Fibroblast of skin of left quadriceps (primary cell): ENCODE measurements around the gene GID4.

Experiments
- DNase-seq, 2 experiments: peaks; one replicate each; pipeline ENCODE4 v3.0.0-alpha.2; 2013; ENCODE audit warnings: low read depth in 2 of 2

GID4 gene

DNA sequence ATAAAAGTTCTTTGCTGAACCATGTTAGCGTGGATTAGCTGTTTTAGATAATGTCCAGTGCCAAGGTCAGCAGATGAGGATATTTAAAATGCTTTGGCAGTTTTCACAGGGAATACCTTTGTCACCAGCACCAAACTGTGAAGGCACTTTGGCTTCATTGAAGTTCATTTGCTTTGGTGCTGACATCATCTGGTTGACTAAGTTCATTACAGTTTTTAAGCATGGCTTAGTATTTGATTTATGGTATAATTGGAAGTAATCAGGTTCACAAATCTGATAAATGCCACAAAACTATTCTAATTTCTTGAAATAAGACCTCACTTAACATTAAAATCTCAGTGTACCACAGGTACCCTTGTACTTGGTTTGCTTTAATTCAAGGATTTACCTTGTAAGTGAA, 4.3 kb downstream of the GID4 start:
- no peak for DNase-seq

DNA sequence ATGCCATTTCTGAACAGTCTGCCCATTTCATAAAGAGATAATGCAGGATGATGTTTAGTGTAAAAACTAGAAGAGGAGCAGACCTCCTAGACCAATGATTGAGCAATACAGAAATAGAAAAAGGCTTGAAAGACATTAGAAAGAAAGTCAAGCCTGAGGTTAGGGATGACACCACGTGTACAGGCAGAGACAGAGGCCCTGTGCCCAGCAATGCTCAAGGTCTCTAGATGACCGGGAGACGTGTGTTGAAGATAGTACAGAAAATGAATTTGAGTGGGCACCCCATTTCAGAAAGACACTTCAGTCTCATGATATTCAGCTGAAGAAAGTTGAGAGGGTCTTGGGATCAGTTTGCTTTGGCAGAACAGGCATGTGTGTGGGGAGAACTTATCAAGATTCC, 5.4 kb downstream of the GID4 start:
- DNase-seq, result no peak

DNA sequence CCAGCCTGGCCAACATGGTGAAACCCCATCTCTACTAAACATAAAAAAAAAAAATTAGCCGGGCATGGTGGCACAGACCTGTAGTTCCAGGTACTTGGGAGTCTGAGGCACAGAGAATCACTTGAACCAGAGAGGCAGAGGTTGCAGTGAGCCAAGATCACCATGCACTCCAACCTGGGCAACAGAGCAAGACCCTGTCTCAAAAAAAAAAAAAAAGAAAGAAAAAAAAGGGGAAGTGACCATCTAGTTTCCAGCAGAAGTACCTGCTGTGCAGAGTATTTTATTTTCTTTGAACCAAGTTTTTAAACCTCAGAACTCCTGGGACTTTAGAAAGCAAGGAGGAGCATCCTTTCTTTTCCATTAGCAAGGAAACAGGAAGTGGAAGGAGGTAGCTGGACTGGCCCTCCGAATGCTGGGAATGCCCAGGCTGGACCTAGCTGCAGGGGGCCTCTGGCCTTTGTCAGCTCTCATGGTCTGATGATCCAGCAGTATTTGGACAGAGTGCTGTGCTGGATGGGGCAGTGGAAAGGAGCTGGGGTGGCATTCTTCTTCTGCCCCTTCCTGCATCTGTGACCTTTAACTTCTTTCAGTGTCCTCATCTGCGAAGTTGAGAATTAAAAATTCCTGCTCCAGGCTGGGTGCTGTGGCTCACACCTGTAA, 6.6 kb downstream of the GID4 start:
- DNase-seq, result no peak

DNA sequence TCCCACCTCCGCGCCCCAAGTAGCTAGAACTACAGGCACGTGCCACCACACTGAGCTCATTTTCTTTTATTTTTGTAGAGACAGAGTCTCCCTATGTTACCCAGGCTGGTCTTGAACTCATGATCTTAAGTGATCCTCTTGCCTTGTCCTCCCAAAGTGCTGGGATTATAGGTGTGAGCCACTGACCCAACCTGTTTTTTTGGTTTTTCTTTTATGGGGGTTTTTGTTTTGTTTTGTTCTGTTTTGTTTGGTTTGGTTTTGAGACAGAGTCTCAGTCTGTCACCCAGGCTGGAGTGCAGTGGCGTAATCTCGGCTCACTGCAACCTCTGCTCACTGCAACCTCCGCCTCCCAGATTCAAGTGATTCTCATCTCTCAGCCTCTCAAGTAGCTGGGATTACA, 16.4 kb downstream of the GID4 start:
- no peak for DNase-seq

DNA sequence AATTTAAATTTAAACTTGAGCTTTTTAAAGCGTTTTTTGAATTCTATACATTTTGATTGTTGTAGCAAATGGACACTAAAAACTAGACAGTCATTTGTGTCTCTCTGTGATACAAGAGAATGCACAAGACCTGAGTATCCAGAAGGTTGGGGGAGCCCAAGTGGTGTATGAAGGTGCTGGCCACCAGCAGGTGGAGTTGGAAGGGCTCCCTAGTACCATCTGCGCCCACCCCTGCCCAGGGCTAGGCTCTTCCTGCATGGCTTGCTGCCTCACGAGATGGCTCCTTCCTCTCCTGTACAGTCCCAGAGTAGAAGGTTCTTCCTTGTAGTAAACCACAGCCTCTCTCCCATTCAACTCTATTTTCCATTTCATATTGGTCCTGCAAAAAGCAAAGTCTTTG, 17.0 kb downstream of the GID4 start:
- no peak for DNase-seq

DNA sequence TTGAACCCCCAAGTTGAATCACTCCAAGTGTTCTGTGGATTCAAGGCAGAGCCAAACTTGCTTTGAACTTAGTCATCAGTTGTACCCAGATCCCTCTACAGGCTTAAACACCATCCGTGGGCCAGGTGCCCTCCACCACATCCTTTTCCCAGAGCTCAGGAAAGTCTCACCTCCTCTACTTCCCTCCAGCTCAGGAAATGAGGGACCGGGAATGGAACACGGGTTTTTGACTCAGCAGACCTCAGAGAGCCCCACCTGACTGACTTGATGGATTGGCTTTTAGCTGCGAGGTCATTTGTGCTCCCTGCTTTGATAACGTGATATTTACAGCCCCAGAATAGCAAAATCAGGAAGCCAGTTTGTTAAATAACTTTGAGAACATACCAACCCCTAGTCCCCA, 20.1 kb downstream of the GID4 start:
- no peak for DNase-seq

DNA sequence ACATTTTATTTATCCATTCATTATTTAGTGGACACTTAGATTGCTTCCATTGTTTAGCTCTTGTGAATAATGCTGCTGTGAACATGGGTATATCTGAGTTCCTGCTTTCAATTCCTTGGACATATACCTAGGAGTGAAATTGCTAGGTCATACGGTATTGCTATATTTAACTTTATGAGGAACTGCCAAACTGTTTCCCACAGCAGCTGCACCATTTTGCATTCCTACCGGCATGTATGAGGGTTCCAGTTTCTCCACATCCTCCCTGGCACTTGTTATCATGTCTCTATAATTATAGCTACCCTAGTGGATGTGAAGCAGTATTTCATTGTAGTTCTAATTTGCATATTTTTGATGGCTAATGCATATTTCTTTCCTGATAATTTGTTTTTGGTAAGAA, 24.8 kb downstream of the GID4 start:
- no peak for DNase-seq

DNA sequence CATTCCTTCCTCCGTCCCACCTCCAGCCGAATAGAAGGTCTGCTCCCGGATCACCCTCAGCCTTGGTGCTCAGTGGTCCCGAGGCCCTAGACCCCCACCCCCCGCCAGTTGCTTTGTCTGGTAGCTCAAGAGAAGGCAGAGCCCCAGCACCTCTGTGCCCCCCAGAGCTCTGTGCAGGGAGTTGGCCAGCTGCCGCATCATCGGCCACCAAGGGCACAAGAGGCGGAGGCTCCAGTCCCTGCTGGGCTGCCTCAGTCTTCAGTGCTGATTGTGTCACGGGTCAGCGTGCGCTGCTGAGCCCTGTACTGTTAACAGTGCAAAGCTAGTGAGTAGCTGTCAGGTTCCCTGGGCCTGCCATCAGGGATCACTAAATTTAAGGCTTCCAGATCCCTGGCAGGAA, 26.3 kb downstream of the GID4 start:
- DNase-seq, result no peak

DNA sequence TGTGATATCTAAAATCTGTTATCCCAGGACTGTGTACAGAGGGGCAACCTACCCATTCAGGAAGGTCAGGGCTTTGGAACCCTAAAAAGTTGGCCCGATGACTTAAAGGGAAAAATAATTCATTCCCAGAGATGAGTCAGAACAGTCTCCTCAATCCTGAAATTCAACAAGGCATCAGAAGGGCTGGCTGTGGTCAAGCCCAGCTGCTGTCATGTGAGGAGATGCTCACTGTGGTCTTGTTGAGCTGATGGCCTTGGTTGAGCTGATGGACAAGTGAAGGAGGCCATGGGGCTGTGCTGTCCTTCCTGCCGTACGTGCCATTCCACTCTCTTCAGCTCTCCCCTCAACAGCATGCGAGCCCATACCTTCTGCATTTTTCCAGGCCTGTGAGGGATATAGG, 27.7 kb downstream of the GID4 start:
- no peak for DNase-seq

DNA sequence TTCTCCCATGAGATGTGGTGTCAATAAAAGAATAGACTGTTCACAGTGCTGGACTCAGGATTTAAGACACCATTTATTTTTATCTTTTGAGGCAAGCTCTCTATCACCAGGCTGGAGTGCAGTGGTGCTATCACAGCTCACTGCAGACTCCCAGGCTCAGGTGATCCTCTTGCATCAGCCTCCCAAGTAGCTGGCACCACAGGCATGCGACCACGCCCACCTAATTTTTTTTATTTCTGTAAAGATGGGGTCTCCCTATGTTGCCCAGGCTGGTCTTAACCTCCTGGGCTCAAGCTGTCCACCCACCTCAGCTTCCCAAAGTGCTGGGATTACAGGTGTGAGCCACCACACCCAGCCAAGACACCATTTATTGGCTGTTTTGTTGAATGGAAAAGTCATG, 29.9 kb downstream of the GID4 start:
- no peak for DNase-seq

DNA sequence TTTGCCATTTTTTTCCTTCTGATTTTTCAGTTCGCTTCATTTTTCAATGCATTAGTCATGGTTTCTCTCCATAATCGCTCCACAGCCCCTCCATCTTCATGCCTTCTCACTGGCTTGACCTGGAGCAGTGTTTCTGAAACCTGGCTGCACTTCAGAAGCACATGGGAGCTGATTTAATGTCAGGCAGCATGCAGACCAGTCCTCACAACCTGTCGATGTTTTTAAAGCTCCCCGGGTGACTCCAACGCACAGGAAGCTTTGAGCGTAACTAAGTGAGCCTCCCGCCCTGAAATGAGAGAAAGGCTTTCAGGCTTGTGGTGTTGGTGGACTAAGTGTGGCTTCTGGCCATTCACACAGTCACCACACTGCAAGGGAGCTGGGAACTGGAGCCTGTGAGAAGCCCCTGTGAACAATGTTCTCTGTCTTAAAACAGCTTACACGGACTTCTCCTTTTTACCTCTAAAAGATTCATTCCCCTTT, 31.7 kb downstream of the GID4 start:
- peak; percentile 6 to 15 for DNase-seq

DNA sequence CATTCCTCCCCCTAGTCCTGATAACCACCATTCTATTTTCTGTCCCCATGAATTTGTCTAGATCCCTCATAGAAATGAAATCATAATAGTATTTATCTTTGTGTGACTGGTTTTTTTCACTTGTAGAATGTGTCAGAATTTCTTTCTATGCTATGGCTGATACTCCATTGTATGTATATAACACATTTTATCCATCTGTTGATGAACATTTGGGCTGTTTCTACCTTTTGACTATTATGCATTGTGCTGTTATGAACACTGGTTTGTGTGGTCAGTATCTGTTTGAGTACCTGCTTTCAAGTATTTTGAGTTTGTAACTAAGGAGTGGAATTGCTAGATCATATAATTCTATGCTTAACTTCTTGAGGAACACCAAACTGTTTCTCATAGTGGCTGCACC, 32.5 kb downstream of the GID4 start:
- no peak for DNase-seq

DNA sequence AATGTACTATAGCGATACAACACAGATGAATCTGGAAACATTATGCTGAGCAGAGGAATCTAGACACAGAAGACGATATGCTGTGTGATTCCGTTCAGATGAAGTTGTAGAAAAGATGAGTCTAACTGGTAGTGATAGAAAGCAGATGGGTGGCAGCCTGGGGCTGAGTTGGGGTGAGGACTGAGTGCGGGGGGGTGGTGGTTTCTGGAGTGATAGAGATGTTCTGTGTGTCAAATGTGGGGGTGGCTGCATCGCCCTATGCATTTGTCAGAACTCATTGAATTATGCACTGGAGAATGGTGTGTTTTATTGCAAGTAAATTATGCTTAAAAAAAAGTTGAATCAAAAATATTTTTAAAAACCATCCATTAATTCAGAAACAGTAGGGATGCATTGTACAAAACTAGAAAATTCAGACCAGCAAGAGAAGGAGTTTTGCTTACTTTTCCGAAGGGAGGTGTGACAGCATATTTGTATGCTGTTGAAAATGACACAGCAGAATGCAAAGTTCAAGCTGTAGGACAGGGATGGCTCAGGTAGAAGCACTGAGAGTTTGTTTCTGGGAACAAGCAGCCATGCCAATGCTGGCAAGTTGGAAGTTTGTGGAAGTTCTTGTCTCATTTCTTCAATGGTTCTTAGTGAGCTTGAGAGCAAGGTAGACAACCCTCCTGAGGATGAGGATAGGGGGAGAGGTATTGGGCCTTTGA, 35.5 kb downstream of the GID4 start:
- DNase-seq, result no peak

DNA sequence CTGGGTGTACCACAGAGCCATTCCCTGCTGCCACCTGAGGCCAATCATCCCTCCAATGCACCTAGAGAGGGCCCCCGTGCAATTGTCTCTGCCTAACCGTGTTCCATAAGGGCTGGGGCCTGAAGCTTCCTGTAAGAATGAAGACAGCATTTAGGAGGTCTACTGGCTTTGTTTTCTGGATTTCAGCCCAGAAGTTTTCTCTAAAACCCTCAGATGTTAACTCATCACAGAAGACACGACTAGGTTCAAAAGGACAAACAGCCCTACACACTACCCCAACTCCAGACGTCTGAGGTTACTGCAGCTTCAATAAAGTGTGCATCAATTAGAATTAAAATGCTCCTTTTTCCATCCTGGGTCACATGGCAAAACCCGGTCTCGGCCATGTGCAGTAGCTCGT, 37.7 kb downstream of the GID4 start:
- peak; percentile 12 to 14 for DNase-seq

DNA sequence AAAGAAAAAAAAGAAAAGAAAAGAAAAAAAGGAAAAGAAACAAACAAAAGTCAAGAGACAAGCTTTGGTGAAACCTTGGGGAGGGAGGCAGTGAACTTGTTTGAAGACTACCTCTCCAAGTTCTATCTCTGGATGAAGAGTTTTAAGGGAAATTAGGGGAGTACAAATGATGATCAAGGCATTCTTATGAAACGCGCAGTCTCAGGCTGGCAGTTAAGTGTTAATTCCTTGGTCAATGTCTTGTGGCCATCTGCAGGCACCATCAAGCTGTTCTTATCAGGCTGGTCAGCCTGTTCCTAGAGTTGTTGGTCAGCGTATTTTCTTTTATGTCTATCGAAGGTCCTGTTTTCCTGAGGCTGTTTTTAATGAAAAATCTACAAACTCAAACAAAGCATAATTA, 40.3 kb downstream of the GID4 start:
- DNase-seq, result no peak

DNA sequence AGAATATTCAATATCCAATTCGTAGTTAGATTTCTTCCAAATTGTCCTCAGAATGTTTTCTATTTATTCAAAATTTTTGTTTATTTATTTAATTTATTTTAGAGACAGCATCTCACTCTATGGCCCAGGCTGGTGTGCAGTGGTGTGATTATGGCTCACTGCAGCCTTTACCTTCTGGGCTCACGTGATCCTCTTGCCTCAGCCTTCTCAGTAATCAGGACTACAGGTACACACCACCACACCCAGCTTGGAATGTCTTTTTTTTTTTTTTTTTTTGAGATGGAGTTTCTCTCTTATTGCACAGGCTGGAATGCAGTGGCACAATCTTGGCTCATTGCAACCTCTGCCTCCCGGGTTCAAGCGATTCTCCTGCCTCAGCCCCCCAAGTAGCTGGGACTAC, 45.0 kb downstream of the GID4 start:
- no peak for DNase-seq

DNA sequence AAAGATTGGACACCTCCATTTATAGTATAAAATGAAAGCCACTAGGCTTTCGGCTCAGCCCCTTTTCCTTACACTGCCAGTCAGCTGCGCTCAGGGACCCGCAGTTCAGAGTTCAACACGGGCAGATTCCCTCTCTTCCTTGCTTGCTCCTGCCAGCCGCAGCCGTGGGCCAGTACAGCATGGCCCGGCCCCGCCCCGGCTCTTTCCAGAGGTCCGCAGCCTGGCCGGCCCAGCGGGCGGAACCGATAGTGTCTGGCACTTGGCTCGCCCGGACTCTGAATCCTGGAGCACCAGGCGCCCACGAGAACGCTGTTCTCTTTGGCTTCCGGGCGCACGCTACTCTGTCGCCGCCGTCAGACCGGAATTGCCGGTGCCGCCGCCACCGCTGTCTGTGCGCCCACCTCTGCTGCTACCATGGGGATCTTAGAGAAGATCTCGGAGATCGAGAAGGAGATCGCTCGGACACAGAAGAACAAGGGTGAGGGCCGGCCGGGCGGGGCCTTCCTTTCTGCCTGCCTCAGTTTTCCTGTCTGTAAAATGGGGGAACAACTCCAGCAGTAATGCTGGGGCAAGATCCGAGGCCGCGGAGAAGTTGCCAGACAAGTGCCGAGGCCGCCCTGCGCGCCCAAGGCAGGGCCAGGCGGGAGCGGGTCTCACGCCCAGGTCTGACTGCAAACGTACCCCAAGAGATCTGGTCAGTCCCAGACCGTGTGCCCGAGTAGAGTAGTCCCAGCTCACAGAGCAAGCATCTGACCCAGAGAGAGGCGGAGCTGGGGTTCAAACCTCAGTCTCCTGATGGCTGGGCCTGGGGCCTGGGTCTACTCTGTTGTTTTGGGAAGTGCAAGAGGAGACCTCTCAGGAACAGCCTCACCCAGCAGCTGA, 48.6 kb downstream of the GID4 start, which contains the start of gene DRG2:
TSS of gene DRG2 (plus strand) at position 339 of the 882 bp plus-strand sequence. CDS start at position 415, 76 bp downstream.
- peak; percentile 76 to 79 for DNase-seq

DNA sequence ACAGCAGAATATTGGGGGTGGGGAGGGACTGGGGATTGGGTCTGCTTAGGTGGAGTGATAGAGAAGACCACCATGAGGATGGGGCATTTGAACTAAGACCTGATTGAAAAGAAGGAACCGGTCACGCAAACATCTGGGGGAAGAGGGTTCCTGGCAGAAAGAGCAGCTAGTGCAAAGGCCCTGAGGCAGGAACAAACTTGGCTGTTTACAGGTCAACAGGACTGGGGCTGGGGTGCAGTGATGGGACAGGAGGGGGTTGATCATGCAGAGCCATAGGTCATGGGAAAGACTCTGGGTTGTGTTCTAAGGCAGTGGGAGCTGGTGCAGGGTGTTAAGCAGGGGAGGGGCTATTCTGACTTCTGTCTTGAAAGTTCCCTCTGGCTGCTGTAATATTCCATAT, 50.4 kb downstream of the GID4 start:
- no peak for DNase-seq

DNA sequence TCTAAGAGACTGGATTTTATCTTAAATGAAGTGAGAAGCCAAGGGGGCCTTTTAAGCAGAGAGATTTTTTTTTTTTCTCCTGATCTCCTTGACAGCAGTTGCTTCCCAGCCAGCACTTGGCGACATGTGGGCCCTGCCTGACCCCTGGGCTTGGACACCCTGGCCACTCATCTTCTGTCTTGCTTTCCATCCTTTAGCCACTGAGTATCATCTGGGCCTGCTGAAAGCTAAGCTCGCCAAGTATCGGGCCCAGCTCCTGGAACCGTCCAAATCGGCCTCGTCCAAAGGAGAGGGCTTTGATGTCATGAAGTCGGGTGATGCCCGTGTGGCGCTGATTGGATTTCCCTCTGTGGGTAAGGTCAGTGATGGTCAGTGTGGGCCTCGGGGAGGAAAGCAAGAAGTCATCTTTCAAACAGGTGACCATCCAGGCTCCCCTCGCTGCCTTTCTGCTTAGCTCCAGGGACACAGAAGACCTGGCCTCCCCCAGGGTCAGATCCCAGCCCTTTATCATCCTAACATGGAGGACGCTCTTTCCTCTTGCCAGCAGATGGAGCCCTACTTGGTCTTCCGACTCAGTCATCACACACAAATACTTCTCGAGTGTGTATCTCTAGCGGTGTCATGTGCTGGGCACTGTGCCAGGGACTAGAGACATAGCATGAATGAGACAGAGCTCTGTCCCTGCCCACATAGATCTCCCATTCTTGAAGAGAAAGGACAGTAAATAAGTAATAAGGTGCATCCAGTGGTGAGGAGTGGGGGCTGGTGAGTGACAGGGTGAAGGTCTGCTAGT, 54.6 kb downstream of the GID4 start:
- peak; percentile 23 to 25 for DNase-seq

DNA sequence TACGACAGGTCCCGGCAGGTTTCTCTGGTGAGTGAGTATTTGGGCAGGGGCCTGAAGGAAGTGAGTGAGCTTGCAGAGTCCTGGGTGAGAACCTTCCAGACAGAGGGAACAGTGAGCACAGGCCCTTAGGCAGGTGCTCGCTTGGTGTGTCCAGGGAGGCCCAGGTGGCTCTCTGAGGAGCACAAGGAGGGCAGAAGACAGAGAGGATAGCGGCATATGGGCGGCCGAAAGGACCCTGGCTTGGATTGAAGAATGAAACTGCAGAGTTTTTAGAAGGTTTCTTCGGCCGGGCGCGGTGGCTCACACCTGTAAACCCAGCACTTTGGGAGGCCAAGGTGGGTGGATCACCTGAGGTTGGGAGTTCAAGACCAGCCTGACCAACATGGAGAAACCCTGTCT, 55.2 kb downstream of the GID4 start:
- no peak for DNase-seq

DNA sequence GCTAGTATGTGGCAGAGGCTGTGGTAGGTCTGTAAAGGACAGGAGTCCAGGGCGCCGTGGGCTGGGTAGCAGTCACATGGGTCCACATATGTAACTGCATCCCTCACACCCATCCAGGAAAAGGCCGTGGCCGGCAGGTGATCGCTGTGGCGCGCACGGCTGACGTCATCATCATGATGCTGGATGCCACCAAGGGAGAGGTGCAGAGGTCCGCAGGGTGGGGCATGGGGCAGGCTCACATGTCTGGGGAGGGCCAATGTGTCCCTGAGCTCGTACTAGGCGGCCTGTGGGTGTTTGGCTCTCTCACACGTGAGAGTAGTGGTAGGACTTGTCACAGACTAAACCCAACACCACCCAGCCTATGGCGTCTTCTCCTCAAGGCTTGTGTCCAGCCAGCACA, 60.3 kb downstream of the GID4 start:
- DNase-seq, result no peak

DNA sequence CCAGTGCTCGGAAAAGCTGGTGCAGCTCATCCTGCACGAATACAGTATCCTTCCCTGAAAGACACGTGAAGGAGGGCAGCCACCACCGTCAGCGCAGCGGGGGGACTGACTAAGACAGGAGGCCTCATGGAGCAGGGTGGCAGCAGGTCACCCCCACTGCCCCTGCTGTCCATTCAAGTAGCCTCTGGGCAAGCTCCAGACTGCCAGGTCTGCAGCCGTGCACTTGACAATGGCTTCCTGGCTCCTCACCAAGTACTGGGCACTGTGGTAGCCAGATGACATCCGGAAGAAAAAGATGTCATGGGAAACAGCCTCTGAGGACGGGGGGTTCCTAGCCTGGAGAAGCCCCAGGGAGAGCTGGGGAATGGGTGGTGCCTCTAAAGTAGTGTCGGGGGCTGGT, 61.4 kb downstream of the GID4 start:
- DNase-seq, result no peak
